ENCODE results near the gene MYT1.

- TF ChIP-seq CTCF (IDR thresholded peaks at IDR 0.05; ENCODE audit: low read length) (no peak), EZH2 (IDR thresholded peaks at IDR 0.05; ENCODE audit: borderline replicate concordance, low read length) (no peak)
These were observed 17.8 kb upstream of the MYT1 start for GRCh38 chr20:64146301-64146935.

Data from OCI-LY1 (cell line).